GM12878 (cell line): Measurements from ENCODE around the gene GNB5.

Experiments
- KDM1A ChIP-seq: fragments of 200-600 bp; sonication (generic); IDR thresholded peaks from 2 replicates; pipeline ENCODE4 v1.6.1; 2016; ENCODE audit warnings: borderline replicate concordance
- SMAD1 ChIP-seq: fragments of 450-650 bp; IDR thresholded peaks from 2 replicates; pipeline ENCODE4 v1.6.1; 2018; ENCODE audit warnings: mild to moderate bottlenecking, low read depth; ENCODE audit not compliant: partially characterized antibody
- SP1 ChIP-seq: IDR thresholded peaks from one replicate; pipeline ENCODE4 v1.6.1; 2011; ENCODE audit warnings: low read depth, low read length
- SRF ChIP-seq, 2 experiments: IDR thresholded peaks; 2 replicates each; pipeline ENCODE4 v1.6.1; 2011; ENCODE audit warnings: low read depth in 2 of 2, low read length in 2 of 2, mild to moderate bottlenecking in 1 of 2, moderate library complexity in 1 of 2
- SUPT20H ChIP-seq: IDR thresholded peaks from 2 replicates; pipeline ENCODE4 v1.6.1; 2011; ENCODE audit warnings: low read depth, mild to moderate bottlenecking, low read length, moderate library complexity, borderline replicate concordance; ENCODE audit not compliant: control insufficient read depth
- SUZ12 ChIP-seq: fragments of 200-600 bp; sonication (generic); IDR thresholded peaks from one replicate; pipeline ENCODE4 v1.6.1; 2018; ENCODE audit warnings: antibody characterized with exemption, mild to moderate bottlenecking; ENCODE audit not compliant: unreplicated experiment
- TAF1 ChIP-seq: IDR thresholded peaks from 2 replicates; pipeline ENCODE4 v1.6.1; 2011; ENCODE audit warnings: mild to moderate bottlenecking, low read depth, low read length, borderline replicate concordance
- ZNF274 ChIP-seq: IDR thresholded peaks from one replicate; pipeline ENCODE4 v1.8.0; 2011; ENCODE audit not compliant: insufficient read length, insufficient read depth
- ZZZ3 ChIP-seq: IDR thresholded peaks from 2 replicates; pipeline ENCODE4 v1.6.1; 2011; ENCODE audit warnings: low read depth; ENCODE audit not compliant: control insufficient read depth, insufficient read length

GRCh38 chr15:52232327-52232726 lies 41.1 kb upstream of the GNB5 start:
- TF ChIP-seq SRF (IDR thresholded peaks at IDR 0.05; ENCODE audit: low read depth in 2 of 2, low read length in 2 of 2) = no peak
- TF ChIP-seq ZZZ3 = no peak
- no peak for TF ChIP-seq SUPT20H
- no peak for TF ChIP-seq SMAD1
- TF ChIP-seq SUZ12 = no peak
- no peak for TF ChIP-seq KDM1A
- no peak for TF ChIP-seq ZNF274
- TF ChIP-seq SP1 = no peak
- no peak for TF ChIP-seq TAF1
